Activated CD8-positive, alpha-beta memory T cell treated with anti-CD3 and anti-CD28 coated beads, Interleukin-2, amount 50 U/mL, for 24 hours (primary cell): ENCODE measurements around the gene MTURN.

Experiments used
- DNase-seq: peaks from one replicate; pipeline ENCODE4 v3.0.0-alpha.2; 2020; ENCODE audit errors: extremely low read depth

MTURN gene

GRCh38 chr7:30136117-30136731 lies 1.4 kb downstream of the MTURN start:
- DNase-seq: no peak

GRCh38 chr7:30136743-30137485 lies 2.1 kb downstream of the MTURN start:
- DNase-seq: no peak

GRCh38 chr7:30139836-30140384 lies 5.1 kb downstream of the MTURN start:
- no peak for DNase-seq

GRCh38 chr7:30140456-30140855 lies 5.7 kb downstream of the MTURN start:
- no peak for DNase-seq

- DNase-seq: no peak
Observed at GRCh38 chr7:30142710-30143109, 7.9 kb downstream of the MTURN start.

- no peak for DNase-seq
Observed at GRCh38 chr7:30143748-30144251, 9.0 kb downstream of the MTURN start.

- DNase-seq: no peak
Observed at GRCh38 chr7:30144657-30145306, 10.0 kb downstream of the MTURN start.

GRCh38 chr7:30145426-30145970 lies 10.7 kb downstream of the MTURN start:
- DNase-seq: no peak

- no peak for DNase-seq
Observed at GRCh38 chr7:30146127-30146612, 11.4 kb downstream of the MTURN start.

GRCh38 chr7:30147223-30147622 lies 12.4 kb downstream of the MTURN start:
- DNase-seq: no peak

- DNase-seq: no peak
Observed at GRCh38 chr7:30147785-30148184, 13.0 kb downstream of the MTURN start.

GRCh38 chr7:30148426-30148825 lies 13.6 kb downstream of the MTURN start:
- no peak for DNase-seq

- no peak for DNase-seq
Observed at GRCh38 chr7:30148951-30149459, 14.2 kb downstream of the MTURN start.

GRCh38 chr7:30149640-30150272 lies 15.0 kb downstream of the MTURN start:
- DNase-seq: no peak

- DNase-seq: no peak
Observed at GRCh38 chr7:30150711-30151110, 15.9 kb downstream of the MTURN start.

- no peak for DNase-seq
Observed at GRCh38 chr7:30154111-30154587, 19.4 kb downstream of the MTURN start.

GRCh38 chr7:30155481-30155880 lies 20.7 kb downstream of the MTURN start:
- no peak for DNase-seq

- no peak for DNase-seq
Observed at GRCh38 chr7:30157204-30157603, 22.4 kb downstream of the MTURN start.

GRCh38 chr7:30159163-30159562 lies 24.4 kb downstream of the MTURN start:
- no peak for DNase-seq

- no peak for DNase-seq
Observed at GRCh38 chr7:30159698-30160143, 24.9 kb downstream of the MTURN start.

- no peak for DNase-seq
Observed at GRCh38 chr7:30160329-30160728, 25.5 kb downstream of the MTURN start.
